Midbrain (tissue), 1 donor: ENCODE results near the gene CACNA1E.

Experiments used
- DNase-seq: peaks from one replicate; lab custom pipeline; 2025; lab: John Stamatoyannopoulos, UW

Gene CACNA1E

GRCh38 chr1:181485287-181486097 is 2.2 kb downstream of the CACNA1E start:
- DNase-seq = no peak

GRCh38 chr1:181486098-181486420 is 2.7 kb downstream of the CACNA1E start:
- DNase-seq = no peak

DNA sequence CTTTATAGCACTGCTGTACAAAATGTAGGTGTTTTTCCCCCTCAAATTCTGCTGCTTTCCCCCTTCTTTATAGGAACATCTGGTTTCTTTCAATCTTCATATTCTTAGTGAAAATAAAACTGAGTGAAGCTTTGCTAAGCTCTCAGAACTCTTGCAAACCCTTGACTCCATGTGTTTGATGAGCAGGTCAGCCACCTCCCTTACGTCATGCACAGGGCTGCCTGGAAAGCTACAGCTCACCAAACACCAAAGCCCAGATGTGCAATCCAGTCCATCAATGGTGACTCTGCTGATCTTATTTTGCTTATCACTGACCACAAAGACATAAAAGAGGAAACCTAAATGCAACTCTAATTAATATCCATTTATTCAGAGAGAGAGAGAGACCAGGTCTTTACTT is 5.5 kb downstream of the CACNA1E start:
- DNase-seq = no peak

GRCh38 chr1:181490276-181490675 is 7.0 kb downstream of the CACNA1E start:
- DNase-seq = no peak

- no peak for DNase-seq
These were observed 7.7 kb downstream of the CACNA1E start for GRCh38 chr1:181490740-181491712.

DNA sequence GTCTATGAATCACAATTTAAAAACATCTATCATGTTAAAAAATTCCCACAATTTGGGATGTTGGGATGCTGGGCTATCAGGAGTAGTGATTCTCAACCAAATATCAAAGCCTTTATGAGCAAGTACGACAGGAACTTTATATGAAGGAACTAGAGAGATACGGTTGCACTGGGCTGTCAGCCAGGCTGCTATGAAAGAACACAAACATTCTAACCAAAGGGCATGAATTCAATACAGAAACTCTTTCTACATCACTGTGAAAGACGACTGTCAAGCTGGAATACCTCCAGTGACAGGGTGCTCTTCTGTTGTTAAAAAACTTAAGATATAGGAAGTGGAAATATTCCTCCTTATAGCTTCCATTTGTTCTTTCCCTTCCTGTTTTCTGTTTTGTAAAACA is 9.8 kb downstream of the CACNA1E start:
- no peak for DNase-seq

- DNase-seq = no peak
These were observed 10.6 kb downstream of the CACNA1E start for GRCh38 chr1:181493885-181494284.

- DNase-seq = no peak
These were observed 13.4 kb downstream of the CACNA1E start for GRCh38 chr1:181496759-181497158.

DNA sequence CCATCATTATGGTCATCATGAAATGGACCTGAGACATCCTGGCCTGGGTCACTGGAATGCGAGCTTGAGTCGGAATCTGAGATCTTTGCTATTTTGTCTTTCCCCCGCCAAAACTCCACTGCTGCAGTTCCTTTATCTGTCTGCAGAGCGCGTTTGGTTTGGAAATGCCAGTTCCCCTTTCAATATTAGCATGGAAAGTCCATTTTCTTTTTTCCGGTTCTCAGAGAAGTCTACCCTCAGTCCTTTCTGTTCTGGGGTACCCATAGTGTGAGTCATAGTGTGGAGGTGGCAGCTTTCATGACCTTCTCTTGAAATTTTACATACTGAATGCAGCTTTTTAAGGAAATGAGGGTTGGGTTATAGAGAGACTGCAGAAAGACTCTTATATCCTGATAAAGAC is 14.6 kb downstream of the CACNA1E start:
- no peak for DNase-seq

DNA sequence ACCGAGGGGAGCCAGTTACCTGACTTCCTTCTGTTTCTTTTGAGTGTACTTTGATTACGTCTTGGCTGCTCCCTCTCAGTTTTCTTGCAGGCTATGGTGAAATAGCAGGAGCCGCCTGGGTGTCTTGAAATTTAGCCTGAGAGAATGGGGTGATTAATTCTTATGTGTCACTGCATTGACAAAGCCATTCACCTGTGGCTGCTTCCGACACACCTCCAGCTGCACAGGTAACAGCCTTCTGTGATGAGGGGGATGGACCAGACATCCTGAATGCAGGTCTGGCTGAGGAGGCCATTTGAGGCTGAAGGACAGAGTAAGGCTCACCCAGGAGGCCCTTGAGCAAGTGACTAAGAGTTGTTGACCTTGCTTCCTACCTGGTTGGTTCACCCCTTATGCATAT is 16.5 kb downstream of the CACNA1E start:
- DNase-seq = no peak

DNA sequence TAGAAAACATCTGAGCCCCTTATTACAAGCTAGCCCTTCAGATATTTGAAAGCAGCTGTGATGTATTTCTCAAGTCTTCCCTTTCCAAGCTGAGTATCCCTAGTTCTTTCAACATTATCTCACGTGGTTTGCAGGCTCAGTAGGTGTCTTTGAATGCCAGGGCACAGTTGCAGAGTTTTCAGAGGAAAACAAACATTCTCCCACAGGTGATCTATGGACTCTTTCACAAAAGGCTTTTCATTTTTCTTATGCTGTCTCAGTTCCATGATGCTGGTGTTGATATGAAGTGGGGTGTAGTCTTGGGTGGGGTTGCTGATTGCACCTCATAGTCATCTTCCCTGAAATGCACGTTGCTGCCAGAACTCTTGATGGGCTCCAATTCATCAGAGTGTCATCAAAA is 17.3 kb downstream of the CACNA1E start:
- no peak for DNase-seq

- no peak for DNase-seq
These were observed 18.3 kb downstream of the CACNA1E start for GRCh38 chr1:181501612-181502011.

DNA sequence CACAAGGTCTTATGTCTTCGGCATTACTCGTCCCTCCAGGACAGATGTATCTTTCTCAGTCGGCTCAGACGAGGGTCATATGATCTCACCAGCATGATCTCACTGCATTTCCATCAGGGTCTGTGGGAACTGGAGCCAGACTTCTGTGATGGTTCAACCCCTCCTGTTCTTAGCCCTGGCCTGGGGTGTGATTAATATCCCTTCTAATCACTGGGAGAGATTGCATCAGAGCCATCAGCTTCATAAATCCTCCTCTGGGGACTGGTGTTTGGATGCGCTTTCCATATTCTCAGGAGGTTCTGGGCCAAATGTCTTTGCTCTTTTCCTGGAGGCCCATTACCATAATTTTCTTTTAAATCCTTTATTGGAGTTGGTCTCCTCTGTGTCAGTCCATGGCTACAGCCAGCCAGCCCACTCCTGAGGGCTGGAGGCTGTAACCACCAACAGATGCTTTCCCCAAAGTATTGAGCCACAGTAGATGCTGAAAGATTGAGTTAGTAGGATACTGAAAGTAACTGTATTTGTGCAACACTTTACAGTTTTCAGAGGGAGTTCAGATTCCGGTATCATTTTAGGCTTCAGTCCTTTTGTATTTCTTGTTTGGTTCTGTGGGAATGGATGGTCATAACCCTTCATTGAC is 20.0 kb downstream of the CACNA1E start:
- DNase-seq = no peak

DNA sequence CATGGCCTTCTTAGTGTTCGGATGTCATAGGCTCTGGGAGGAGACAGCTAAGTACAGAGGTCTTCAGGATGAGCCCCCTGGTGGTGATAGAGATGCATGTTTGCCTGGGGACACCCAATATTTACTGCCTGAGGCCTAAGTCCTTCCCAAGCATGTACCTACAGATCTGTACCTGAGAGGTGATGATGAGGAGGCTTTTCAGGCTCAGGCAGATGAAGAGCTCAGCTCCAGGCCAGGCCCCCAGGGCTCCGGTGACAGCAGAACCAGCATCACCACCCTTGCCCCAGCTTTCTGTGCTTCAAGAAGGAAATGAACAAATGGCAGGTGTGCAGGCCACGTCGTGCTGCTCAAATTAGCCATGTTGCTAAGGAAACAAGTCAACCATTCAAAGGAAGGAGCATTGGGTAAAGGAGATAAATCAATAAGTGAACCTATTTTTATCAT is 21.1 kb downstream of the CACNA1E start:
- no peak for DNase-seq

- DNase-seq = no peak
These were observed 23.4 kb downstream of the CACNA1E start for GRCh38 chr1:181506563-181507353.

GRCh38 chr1:181508486-181509165 is 25.3 kb downstream of the CACNA1E start:
- DNase-seq = no peak

GRCh38 chr1:181513786-181514297 is 30.5 kb downstream of the CACNA1E start:
- no peak for DNase-seq

- DNase-seq = no peak
These were observed 31.3 kb downstream of the CACNA1E start for GRCh38 chr1:181514298-181515290.

- no peak for DNase-seq
These were observed 33.4 kb downstream of the CACNA1E start for GRCh38 chr1:181516706-181517105.
